ENCODE results near the gene ERCC2. TPM values are rescaled to one million over a fixed set of nuclear protein-coding genes. Genes with fewer than 3 reads are reported as not detected.

The ERCC2 gene
- polyA plus RNA-seq, 1 donor (not counting 4 experiments of a cell fraction or from before 2014, with no cell fraction given), result 27.6 TPM

GRCh38 chr19:45340232-45340898 lies 30.0 kb downstream of the ERCC2 start, which contains the start of gene KLC3:
Gene KLC3 (plus strand): TSS chr19:45340750. CDS start chr19:45345542, 4,792 bp downstream.
- H3K4me2 ChIP-seq (ENCODE audit: control insufficient read depth, extremely low read depth, insufficient read depth, low read depth, low read length), result peak within 1 kb of the TSS; percentile 99
- H3K27ac ChIP-seq (ENCODE audit: control insufficient read depth, insufficient read depth, low read length), result peak within 1 kb of the TSS; percentile 52

GRCh38 chr19:45339629-45340028 lies 30.7 kb downstream of the ERCC2 start:
- DNase-seq (ENCODE audit: low read depth, low spot score) (no peak), FAIRE-seq (no peak)
- no peak overlapping the region for H3K9ac ChIP-seq (ENCODE audit: control insufficient read depth, extremely low read depth, insufficient read depth, low read length)
- no peaks in the 10 kb centered on the region for H4K20me1 ChIP-seq (ENCODE audit: control insufficient read depth, extremely low read depth, insufficient read depth, low read length)
- peaks cover 18% of the 10 kb centered on the region for H3K79me2 ChIP-seq (ENCODE audit: control insufficient read depth, insufficient read depth, low read length)
- dilution Hi-C loops (cut with MboI; ENCODE audit: extremely low pct_ligation_motif_present, low sequenced_read_pairs), result no loop called here
- TF ChIP-seq CTCF (optimal IDR thresholded peaks at IDR 0.05 in 1 of 3, IDR thresholded peaks at IDR 0.05 in 1 of 3, conservative IDR thresholded peaks at IDR 0.05 in 1 of 3; ENCODE audit: extremely low read depth in 1 of 3, insufficient read depth in 2 of 3, low read length in 3 of 3) (no peak), EZH2 (IDR thresholded peaks at IDR 0.05; ENCODE audit: low read length) (no peak)
- no peak overlapping the region for H2AFZ ChIP-seq (ENCODE audit: control insufficient read depth, low read length)
- no peak overlapping the region for H3K4me2 ChIP-seq (ENCODE audit: control insufficient read depth, extremely low read depth, insufficient read depth, low read depth, low read length)
- no peaks in the 10 kb centered on the region for H3K36me3 ChIP-seq (ENCODE audit: control insufficient read depth in 2 of 2, extremely low read depth in 1 of 2, insufficient read depth in 2 of 2, low read length in 2 of 2)
- H3K27me3 ChIP-seq (ENCODE audit: control insufficient read depth, extremely low read depth, insufficient read depth, low read length), result no peaks in the 10 kb centered on the region
- peaks cover 20% of the 10 kb centered on the region for H3K4me1 ChIP-seq (ENCODE audit: control insufficient read depth, extremely low read depth, insufficient read depth, low read length)
- no peaks in the 10 kb centered on the region for H3K9me3 ChIP-seq (ENCODE audit: control insufficient read depth, low read depth, low read length)
- H3K27ac ChIP-seq (ENCODE audit: control insufficient read depth, insufficient read depth, low read length), result no peak overlapping the region
- H3K9me1 ChIP-seq (ENCODE audit: control insufficient read depth, extremely low read depth, insufficient read depth, low read length), result no peaks in the 10 kb centered on the region
- no peak overlapping the region for H3K4me3 ChIP-seq (ENCODE audit: control insufficient read depth in 2 of 3, extremely low read depth in 1 of 3, insufficient read depth in 2 of 3, low read depth in 1 of 3, low read length in 3 of 3)

More at GRCh38 chr19:45340232-45340898, 30.0 kb downstream of the ERCC2 start, which contains the start of gene KLC3:
- Histone ChIP-seq H3K9me3 (ENCODE audit: control insufficient read depth, low read depth, low read length) (no peaks in the 10 kb centered on the region), H3K9me1 (ENCODE audit: control insufficient read depth, extremely low read depth, insufficient read depth, low read length) (no peaks in the 10 kb centered on the region), H4K20me1 (ENCODE audit: control insufficient read depth, extremely low read depth, insufficient read depth, low read length) (no peaks in the 10 kb centered on the region), H2AFZ (ENCODE audit: control insufficient read depth, low read length) (peak within 1 kb of the TSS; percentile 83), H3K79me2 (ENCODE audit: control insufficient read depth, insufficient read depth, low read length) (peaks cover 18% of the 10 kb centered on the region), H3K27me3 (ENCODE audit: control insufficient read depth, extremely low read depth, insufficient read depth, low read length) (no peaks in the 10 kb centered on the region), H3K9ac (ENCODE audit: control insufficient read depth, extremely low read depth, insufficient read depth, low read length) (peak within 1 kb of the TSS; percentile 86), H3K4me3 (ENCODE audit: control insufficient read depth in 2 of 3, extremely low read depth in 1 of 3, insufficient read depth in 2 of 3, low read depth in 1 of 3, low read length in 3 of 3) (peak within 1 kb of the TSS; percentile 82 to 98 (median 83)), H3K4me1 (ENCODE audit: control insufficient read depth, extremely low read depth, insufficient read depth, low read length) (peaks cover 26% of the 10 kb centered on the region), H3K36me3 (ENCODE audit: control insufficient read depth in 2 of 2, extremely low read depth in 1 of 2, insufficient read depth in 2 of 2, low read length in 2 of 2) (no peaks in the 10 kb centered on the region)
- FAIRE-seq (no peak), DNase-seq (ENCODE audit: low read depth, low spot score) (no peak)
- no peak for TF ChIP-seq CTCF (optimal IDR thresholded peaks at IDR 0.05 in 1 of 3, IDR thresholded peaks at IDR 0.05 in 1 of 3, conservative IDR thresholded peaks at IDR 0.05 in 1 of 3; ENCODE audit: extremely low read depth in 1 of 3, insufficient read depth in 2 of 3, low read length in 3 of 3)
- TF ChIP-seq EZH2 (IDR thresholded peaks at IDR 0.05; ENCODE audit: low read length), result no peak
- dilution Hi-C loops (cut with MboI; ENCODE audit: extremely low pct_ligation_motif_present, low sequenced_read_pairs), result no loop called here

Data from keratinocyte (primary cell).